SH-SY5Y (cell line): ENCODE data around the gene GIMAP7.

Experiments
- GATA2 ChIP-seq: IDR thresholded peaks from 2 replicates; pipeline ENCODE4 v1.6.1; 2011; ENCODE audit warnings: mild to moderate bottlenecking, low read depth, low read length
- GATA3 ChIP-seq: IDR thresholded peaks from 2 replicates; pipeline ENCODE4 v1.6.1; 2011; ENCODE audit warnings: low read depth, mild to moderate bottlenecking, low read length, moderate library complexity

DNA sequence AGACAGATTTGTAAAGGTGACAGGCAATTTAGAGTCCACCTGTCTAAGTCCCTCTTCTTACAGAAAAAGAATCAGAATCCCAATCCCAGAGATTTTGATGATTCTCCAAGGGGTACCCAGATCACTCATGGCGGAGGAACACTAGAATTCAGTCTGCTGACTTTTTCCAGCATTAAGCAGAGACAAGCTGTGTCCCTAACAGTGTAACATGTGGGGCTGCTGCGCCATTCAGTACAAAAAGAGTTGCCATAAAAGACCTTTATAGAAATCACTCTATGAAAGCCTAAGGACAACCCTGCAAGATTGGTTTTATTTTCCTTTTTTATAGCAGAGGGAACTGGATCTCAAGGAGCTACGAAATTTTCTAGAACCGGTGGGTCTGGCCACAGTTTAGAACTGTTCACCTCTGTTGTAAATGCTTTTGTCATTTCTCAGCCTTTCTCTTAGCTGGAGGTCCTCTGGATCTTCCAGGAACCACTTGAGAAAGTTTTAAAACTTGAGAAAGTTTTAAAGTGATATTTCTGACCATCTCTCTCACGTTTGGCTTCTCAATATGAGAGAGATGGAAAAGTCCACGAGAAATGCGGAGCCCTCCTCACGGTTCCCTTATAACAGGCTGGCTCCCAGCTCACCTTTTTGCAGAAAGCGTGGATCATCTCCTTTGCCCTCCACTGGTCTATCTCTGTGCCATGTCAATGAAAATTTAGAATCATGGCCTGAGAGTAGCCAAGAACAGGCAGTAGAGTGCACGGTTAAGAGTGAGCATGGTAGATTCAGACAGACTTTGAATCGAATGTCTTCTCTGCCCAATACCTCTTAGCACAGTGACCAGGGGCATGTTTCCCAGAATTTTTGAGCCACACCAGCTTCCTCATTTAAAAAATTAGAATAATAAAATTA is 826 bp downstream of the GIMAP7 start:
- no peak for TF ChIP-seq GATA3
- no peak for TF ChIP-seq GATA2
